NCI-H510A (cell line): Measurements from ENCODE around the gene ZFYVE26.
"Not testable (repeated sequence)": the region's sequence is repeated elsewhere in the genome, so short reads cannot be mapped to it uniquely, and the experiment has no call there.

ENCODE experiments used
- DNase-seq: peaks from one replicate; lab custom pipeline; 2025; lab: John Stamatoyannopoulos, UW

ZFYVE26 gene

GRCh38 chr14:67705211-67705610 is 111.2 kb downstream of the ZFYVE26 start:
- no peak for DNase-seq

GRCh38 chr14:67704484-67705089 is 111.8 kb downstream of the ZFYVE26 start:
- DNase-seq: peak; percentile 8

DNA sequence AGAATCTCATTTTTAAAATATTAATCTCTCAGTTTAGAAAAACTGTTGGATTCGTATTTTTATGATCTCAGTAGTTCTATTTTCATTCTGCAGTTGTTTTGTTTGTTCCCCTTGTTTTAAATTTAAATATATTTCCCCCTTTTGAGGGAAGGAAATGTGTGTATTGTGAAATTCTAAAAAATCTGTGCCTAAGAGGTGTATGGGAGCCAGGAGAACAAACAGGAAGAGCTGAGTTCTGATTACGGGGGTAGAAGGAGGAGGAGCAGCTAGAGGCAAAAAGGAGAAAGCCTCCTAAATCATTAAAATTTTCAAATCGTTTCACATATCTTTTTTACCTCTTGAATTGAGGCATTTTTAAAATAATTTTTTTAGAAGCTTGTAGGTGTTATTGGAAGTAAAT is 112.4 kb downstream of the ZFYVE26 start:
- DNase-seq: no peak

- DNase-seq: not testable (repeated sequence)
These were observed 114.9 kb downstream of the ZFYVE26 start, which contains the start of gene RDH12 for GRCh38 chr14:67701492-67701891. Gene RDH12 (plus strand): TSS chr14:67701886. CDS start chr14:67722643, 20,757 bp downstream.

- DNase-seq: no peak
These were observed 118.2 kb downstream of the ZFYVE26 start for GRCh38 chr14:67698179-67698578.

GRCh38 chr14:67697006-67697405 is 119.4 kb downstream of the ZFYVE26 start:
- no peak for DNase-seq
